H1 (cell line): ENCODE measurements around the gene CPT2. TPM values are rescaled to one million over a fixed set of nuclear protein-coding genes. Genes with fewer than 3 reads are reported as not detected.

ENCODE experiments used
- CTCF ChIA-PET: fragments of 300-600 bp; sonication (Branson Sonifier 250); formaldehyde crosslinking; loops from one replicate; lab custom pipeline; 2021; ENCODE audit not compliant: partially characterized antibody; lab: Charles Lee
- POLR2A ChIA-PET: fragments of 300-600 bp; sonication (Branson Sonifier 250); formaldehyde crosslinking; loops from one replicate; lab custom pipeline; 2021; ENCODE audit warnings: inconsistent platforms; ENCODE audit not compliant: partially characterized antibody; lab: Charles Lee
- DNase-seq, 2 experiments: peaks; one replicate each; pipeline versions ENCODE4 v3.0.0 to v3.0.0-alpha.2; 2010 to 2022; ENCODE audit warnings: low spot score in 2 of 2, low read depth in 1 of 2, mixed read lengths in 1 of 2
- FAIRE-seq: peaks from 2 replicates; lab custom pipeline; 2011; peaks lifted over from hg19 to GRCh38; lab: Jason Lieb, UNC
- H2AFZ ChIP-seq: 2 replicates; pipeline ENCODE4 v1.8.1; 2012; ENCODE audit warnings: low read length, inconsistent platforms
- H2AK5ac ChIP-seq: 2 replicates; pipeline ENCODE4 v1.6.1; 2013; ENCODE audit warnings: low read depth, low read length
- H2BK120ac ChIP-seq: replicated peaks from 2 replicates; pipeline ENCODE3; 2013; ENCODE audit warnings: low read depth, low read length, inconsistent platforms
- H2BK12ac ChIP-seq: 2 replicates; pipeline ENCODE4 v1.6.1; 2013; ENCODE audit warnings: low read depth, low read length
- H2BK15ac ChIP-seq: 2 replicates; pipeline ENCODE4 v1.6.1; 2013; ENCODE audit warnings: low read length
- H2BK20ac ChIP-seq: 2 replicates; pipeline ENCODE4 v1.6.1; 2013; ENCODE audit warnings: low read length
- H2BK5ac ChIP-seq: 2 replicates; pipeline ENCODE4 v1.6.1; 2013; ENCODE audit warnings: low read depth, low read length
- H3K14ac ChIP-seq: 2 replicates; pipeline ENCODE4 v1.6.1; 2013; ENCODE audit warnings: inconsistent platforms; ENCODE audit not compliant: insufficient read length
- H3K18ac ChIP-seq: 2 replicates; pipeline ENCODE4 v1.6.1; 2013; ENCODE audit warnings: low read length; ENCODE audit errors: extremely low read depth
- H3K23ac ChIP-seq: 2 replicates; pipeline ENCODE4 v1.6.1; 2013; ENCODE audit warnings: inconsistent platforms; ENCODE audit not compliant: insufficient read length
- H3K23me2 ChIP-seq: 2 replicates; pipeline ENCODE4 v1.6.1; 2013; ENCODE audit warnings: low read depth, low read length
- H3K27ac ChIP-seq: 2 replicates; pipeline ENCODE4 v1.6.1; 2011; ENCODE audit warnings: low read depth, low read length, inconsistent platforms
- H3K27me3 ChIP-seq, 4 experiments: replicated peaks in 1 of 4; 1 replicate in 1 of 4; 2 replicates in 3 of 4; pipeline versions ENCODE4 v1.6.1 to v1.8.1; 2011 to 2013; ENCODE audit warnings: low read length in 3 of 4, mild to moderate bottlenecking in 3 of 4, inconsistent platforms in 2 of 4, mixed read lengths in 2 of 4, moderate library complexity in 1 of 4; ENCODE audit not compliant: control insufficient read depth in 3 of 4, insufficient read depth in 3 of 4; ENCODE audit errors: extremely low read depth in 1 of 4
- H3K36me3 ChIP-seq, 4 experiments: 2 replicates each; pipeline versions ENCODE4 v1.6.1 to v1.8.1; 2011 to 2013; ENCODE audit warnings: mild to moderate bottlenecking in 4 of 4, low read length in 3 of 4, moderate library complexity in 2 of 4, control low read depth in 1 of 4, inconsistent platforms in 1 of 4; ENCODE audit not compliant: insufficient read depth in 4 of 4, control insufficient read depth in 2 of 4
- H3K4ac ChIP-seq: replicated peaks from 2 replicates; pipeline ENCODE3; 2013; ENCODE audit warnings: low read length, low read depth, mixed read lengths, inconsistent platforms; ENCODE audit not compliant: insufficient read length
- H3K4me1 ChIP-seq, 4 experiments: replicated peaks in 1 of 4; 1 replicate in 1 of 4; 2 replicates in 3 of 4; pipeline versions ENCODE4 v1.6.1 to v1.8.1; 2011 to 2013; ENCODE audit warnings: low read length in 3 of 4, inconsistent platforms in 2 of 4, mixed read lengths in 1 of 4; ENCODE audit not compliant: insufficient read depth in 4 of 4, control insufficient read depth in 3 of 4
- H3K4me2 ChIP-seq, 2 experiments: 2 replicates each; pipeline versions ENCODE4 v1.6.1 to v1.8.1; 2011 to 2013; ENCODE audit warnings: low read depth in 2 of 2, low read length in 2 of 2, control low read depth in 1 of 2, inconsistent platforms in 1 of 2, mild to moderate bottlenecking in 1 of 2; ENCODE audit not compliant: insufficient read depth in 1 of 2
- H3K4me3 ChIP-seq, 4 experiments: fragments of 200-600, 300-600 bp in 1 of 4; sonication (generic), shearing (Covaris generic), sonication (Bioruptor Twin) in 1 of 4; 2 replicates each; pipeline versions ENCODE4 v1.5.1 to v1.8.1; 2011 to 2016; ENCODE audit warnings: low read length in 4 of 4, low read depth in 3 of 4, control low read depth in 2 of 4, inconsistent platforms in 2 of 4, mild to moderate bottlenecking in 2 of 4, mixed read lengths in 1 of 4, moderate library complexity in 1 of 4; ENCODE audit not compliant: insufficient read depth in 2 of 4; ENCODE audit errors: extremely low read depth in 1 of 4
- H3K56ac ChIP-seq: replicated peaks from 2 replicates; pipeline ENCODE3; 2013; ENCODE audit warnings: low read depth, mild to moderate bottlenecking, mixed read lengths, low read length, inconsistent platforms; ENCODE audit not compliant: insufficient read length
- H3K79me1 ChIP-seq: 2 replicates; pipeline ENCODE4 v1.6.1; 2013; ENCODE audit warnings: low read depth, low read length, control low read depth
- H3K79me2 ChIP-seq, 2 experiments: 2 replicates each; pipeline versions ENCODE4 v1.6.1 to v1.8.1; 2012 to 2013; ENCODE audit warnings: low read length in 2 of 2, mild to moderate bottlenecking in 2 of 2, inconsistent platforms in 1 of 2; ENCODE audit not compliant: insufficient read depth in 2 of 2, control insufficient read depth in 1 of 2
- H3K9ac ChIP-seq, 4 experiments: replicated peaks in 1 of 4; 1 replicate in 1 of 4; 2 replicates in 3 of 4; pipeline versions ENCODE4 v1.6.1 to v1.8.1; 2011 to 2013; ENCODE audit warnings: low read depth in 3 of 4, low read length in 3 of 4, control low read depth in 2 of 4, mild to moderate bottlenecking in 2 of 4, moderate library complexity in 2 of 4, inconsistent platforms in 1 of 4; ENCODE audit errors: extremely low read depth in 1 of 4
- H3K9me3 ChIP-seq, 2 experiments: 2 replicates each; pipeline versions ENCODE4 v1.6.1 to v1.8.1; 2012 to 2013; ENCODE audit warnings: mild to moderate bottlenecking in 2 of 2, moderate library complexity in 2 of 2, control low read depth in 1 of 2, inconsistent platforms in 1 of 2, low read depth in 1 of 2, low read length in 1 of 2, mixed read lengths in 1 of 2; ENCODE audit not compliant: insufficient read depth in 2 of 2
- H4K20me1 ChIP-seq, 2 experiments: replicated peaks in 1 of 2; 2 replicates each; pipeline versions ENCODE3 to v1.8.1; 2011 to 2013; ENCODE audit warnings: inconsistent platforms in 2 of 2, low read length in 2 of 2, mild to moderate bottlenecking in 1 of 2; ENCODE audit not compliant: insufficient read depth in 2 of 2, control insufficient read depth in 1 of 2
- H4K5ac ChIP-seq: 2 replicates; pipeline ENCODE4 v1.6.1; 2013; ENCODE audit warnings: low read length, low read depth, mixed read lengths, inconsistent platforms; ENCODE audit not compliant: insufficient read length
- H4K8ac ChIP-seq: 2 replicates; pipeline ENCODE4 v1.8.0; 2013; ENCODE audit warnings: mild to moderate bottlenecking, moderate library complexity, low read length, inconsistent platforms; ENCODE audit not compliant: insufficient read depth; ENCODE audit errors: extremely low read depth
- H4K91ac ChIP-seq: replicated peaks from 2 replicates; pipeline ENCODE3; 2013; ENCODE audit warnings: low read length, mixed read lengths, inconsistent platforms; ENCODE audit not compliant: insufficient read length
- CBX5 ChIP-seq: fragments of 300-800, 300-1000 bp; sonication (generic); IDR thresholded peaks from 2 replicates; pipeline ENCODE4 v1.7.1; 2016; ENCODE audit warnings: antibody characterized with exemption, low read length, low read depth
- HDAC6 ChIP-seq: IDR thresholded peaks from one replicate; pipeline ENCODE4 v1.7.1; 2012; ENCODE audit warnings: low read depth, mild to moderate bottlenecking, inconsistent platforms, low read length, moderate library complexity
- RAD21 ChIP-seq, 2 experiments: IDR thresholded peaks in 1 of 2; conservative IDR thresholded peaks in 1 of 2; 2 replicates each; pipeline ENCODE4 v1.6.1; 2011; ENCODE audit warnings: low read depth in 2 of 2, low read length in 2 of 2, improper control_type of control experiment in 1 of 2, inconsistent platforms in 1 of 2, mild to moderate bottlenecking in 1 of 2, moderate library complexity in 1 of 2
- RBBP5 ChIP-seq: IDR thresholded peaks from 2 replicates; pipeline ENCODE4 v1.7.1; 2012; ENCODE audit warnings: low read depth, mild to moderate bottlenecking, inconsistent platforms, low read length, moderate library complexity, borderline replicate concordance
- RXRA ChIP-seq: IDR thresholded peaks from 2 replicates; pipeline ENCODE4 v1.6.1; 2011; ENCODE audit warnings: low read depth, mild to moderate bottlenecking, low read length, moderate library complexity; ENCODE audit not compliant: insufficient read depth
- TEAD4 ChIP-seq: IDR thresholded peaks from 2 replicates; pipeline ENCODE4 v1.6.1; 2012; ENCODE audit warnings: low read depth, low read length, inconsistent platforms, mixed read lengths
- whole genome bisulfite sequencing, 2 experiments: shearing (Covaris generic) in 1 of 2; methylation state at CpG; one replicate each; pipeline versions ENCODE4 v1.1.6 to v1.1.7; 2013 to 2015; ENCODE audit warnings: low lambda C conversion rate in 2 of 2, mixed read lengths in 2 of 2, inconsistent platforms in 1 of 2, low coverage in 1 of 2, missing lambda C conversion rate in 1 of 2; ENCODE audit not compliant: insufficient replicate concordance in 2 of 2, insufficient coverage in 1 of 2, insufficient read length in 1 of 2; ENCODE audit errors: extremely low coverage in 1 of 2, missing lambda C conversion rate in 1 of 2; 5-methylcytosine and 5-hydroxymethylcytosine counted together
- polyA plus RNA-seq, 7 experiments: library from polyadenylated mRNA; depleted of rRNA in 3 of 7; stranded (reverse) in 5 of 7; unstranded in 2 of 7; fragments of >200 nt in 5 of 7; fragments of 200-250 nt in 2 of 7; gene quantifications; 1 replicate in 5 of 7; 2 replicates in 1 of 7; 4 replicates in 1 of 7; pipeline versions ENCODE4 v1.2.1 to v1.2.3, GENCODE V29; 2011 to 2013; ENCODE audit warnings: missing spikeins in 2 of 7, mixed read lengths in 2 of 7
- total RNA-seq: library from RNA; stranded (reverse); fragmentation: NEBNext Ultra II Directional; extraction: Animal tissue kit (Norgen Biotek cat#: 25700); gene quantifications from 2 replicates; pipeline ENCODE4 v1.2.1, GENCODE V29; 2021
- TF ChIP-seq, protein P1 (sequence below), 3 experiments: IDR thresholded peaks; 1 replicate in 2 of 3; 2 replicates in 1 of 3; pipeline versions ENCODE4 v1.5.1 to v1.6.1; 2011; ENCODE audit warnings: low read length in 3 of 3, mild to moderate bottlenecking in 3 of 3, inconsistent platforms in 2 of 3, low read depth in 1 of 3, moderate library complexity in 1 of 3; ENCODE audit not compliant: insufficient read depth in 1 of 3; ENCODE audit errors: control extremely low read depth in 1 of 3
- TF ChIP-seq, protein P2 (sequence below): IDR thresholded peaks from 2 replicates; pipeline ENCODE4 v1.6.1; 2012; ENCODE audit warnings: low read length, inconsistent platforms

Gene CPT2
- total and polyA plus RNA-seq, 2 of the 8 experiments (the other 6 are each of a cell fraction or from before 2014, with no cell fraction given): 23.9 to 25.5 TPM

DNA sequence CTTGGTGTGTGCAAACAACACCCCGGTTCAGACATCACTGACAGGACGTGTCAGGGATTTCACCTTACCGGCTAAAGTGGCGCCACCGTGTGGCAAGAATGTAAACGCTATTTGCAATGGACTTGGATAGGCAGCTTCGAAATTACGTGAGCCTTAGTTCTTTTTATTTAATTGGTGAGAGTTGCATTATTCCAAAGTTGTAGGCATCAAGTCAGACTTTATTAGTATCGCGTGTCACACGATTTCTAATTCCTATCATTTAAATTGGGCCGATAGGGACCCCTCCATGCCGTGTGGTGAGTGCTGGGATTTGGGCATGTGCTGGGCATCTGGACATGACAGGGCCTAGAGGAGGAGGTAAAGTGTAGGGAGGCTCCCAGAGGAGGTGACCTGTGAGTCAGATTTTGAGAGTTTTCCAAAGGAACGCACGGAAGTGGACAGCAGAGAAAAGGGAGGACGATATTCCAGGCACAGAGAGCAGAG, 14.5 kb upstream of the CPT2 start:
- Histone ChIP-seq H2BK15ac (no peak overlapping the region), H3K79me1 (no peaks in the 10 kb centered on the region), H3K23ac (no peak overlapping the region), H2BK5ac (no peak overlapping the region), H4K91ac (no peak overlapping the region), H2BK12ac (peak overlapping the region; percentile 52; the same call in 1 of the 2 replicates), H3K9ac (no peak overlapping the region), H2AFZ (peak overlapping the region; percentile 27; the same call in 1 of the 2 replicates), H2AK5ac (no peak overlapping the region; the same call in 1 of the 2 replicates), H4K5ac (no peak overlapping the region), H3K27me3 (no peaks in the 10 kb centered on the region; a peak in 3 of 7 replicates), H3K36me3 (no peaks in the 10 kb centered on the region), H3K23me2 (no peaks in the 10 kb centered on the region), H3K18ac (peak overlapping the region; percentile 73; the same call in 1 of the 2 replicates), H3K14ac (no peak overlapping the region), H3K56ac (no peak overlapping the region), H3K4me3 (no peak overlapping the region), H3K27ac (no peak overlapping the region), H3K79me2 (no peaks in the 10 kb centered on the region), H3K4me1 (no peaks in the 10 kb centered on the region; a peak in 1 of 7 replicates), H3K4ac (no peak overlapping the region), H2BK120ac (peak overlapping the region; percentile 19), H3K9me3 (no peaks in the 10 kb centered on the region), H2BK20ac (peak overlapping the region; percentile 28), H3K4me2 (no peak overlapping the region), H4K20me1 (no peaks in the 10 kb centered on the region), H4K8ac (no peak overlapping the region)
- ChIA-PET CTCF (interaction anchor here (0.7 to 3.2 kb wide), 36 partner anchors 10 to 348 kb away, joined by 3 to 31 read pairs (median 4); no protein-coding TSS in a partner anchor), POLR2A (no interaction called here)
- FAIRE-seq (peak; percentile 96), DNase-seq (peak; percentile 29 to 95)
- WGBS, 2 experiments: 28% methylated on average over 16 of the region's 16 CpGs; no CpG with 5 or more reads in 1 of the 2 experiments
- no peak for TF ChIP-seq RXRA
- TF ChIP-seq HDAC6: no peak
- peak; percentile 61 to 77 for TF ChIP-seq RAD21 (IDR thresholded peaks at IDR 0.05 in 1 of 2, conservative IDR thresholded peaks at IDR 0.05 in 1 of 2; ENCODE audit: low read depth in 2 of 2, low read length in 2 of 2)
- TF ChIP-seq, protein P1, sequence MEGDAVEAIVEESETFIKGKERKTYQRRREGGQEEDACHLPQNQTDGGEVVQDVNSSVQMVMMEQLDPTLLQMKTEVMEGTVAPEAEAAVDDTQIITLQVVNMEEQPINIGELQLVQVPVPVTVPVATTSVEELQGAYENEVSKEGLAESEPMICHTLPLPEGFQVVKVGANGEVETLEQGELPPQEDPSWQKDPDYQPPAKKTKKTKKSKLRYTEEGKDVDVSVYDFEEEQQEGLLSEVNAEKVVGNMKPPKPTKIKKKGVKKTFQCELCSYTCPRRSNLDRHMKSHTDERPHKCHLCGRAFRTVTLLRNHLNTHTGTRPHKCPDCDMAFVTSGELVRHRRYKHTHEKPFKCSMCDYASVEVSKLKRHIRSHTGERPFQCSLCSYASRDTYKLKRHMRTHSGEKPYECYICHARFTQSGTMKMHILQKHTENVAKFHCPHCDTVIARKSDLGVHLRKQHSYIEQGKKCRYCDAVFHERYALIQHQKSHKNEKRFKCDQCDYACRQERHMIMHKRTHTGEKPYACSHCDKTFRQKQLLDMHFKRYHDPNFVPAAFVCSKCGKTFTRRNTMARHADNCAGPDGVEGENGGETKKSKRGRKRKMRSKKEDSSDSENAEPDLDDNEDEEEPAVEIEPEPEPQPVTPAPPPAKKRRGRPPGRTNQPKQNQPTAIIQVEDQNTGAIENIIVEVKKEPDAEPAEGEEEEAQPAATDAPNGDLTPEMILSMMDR (IDR thresholded peaks at IDR 0.05; ENCODE audit: control extremely low read depth in 1 of 3, insufficient read depth in 1 of 3, low read depth in 1 of 3, low read length in 3 of 3): peak; percentile 70 to 92 (median 74)
- TF ChIP-seq CBX5: no peak
- TF ChIP-seq, protein P2, sequence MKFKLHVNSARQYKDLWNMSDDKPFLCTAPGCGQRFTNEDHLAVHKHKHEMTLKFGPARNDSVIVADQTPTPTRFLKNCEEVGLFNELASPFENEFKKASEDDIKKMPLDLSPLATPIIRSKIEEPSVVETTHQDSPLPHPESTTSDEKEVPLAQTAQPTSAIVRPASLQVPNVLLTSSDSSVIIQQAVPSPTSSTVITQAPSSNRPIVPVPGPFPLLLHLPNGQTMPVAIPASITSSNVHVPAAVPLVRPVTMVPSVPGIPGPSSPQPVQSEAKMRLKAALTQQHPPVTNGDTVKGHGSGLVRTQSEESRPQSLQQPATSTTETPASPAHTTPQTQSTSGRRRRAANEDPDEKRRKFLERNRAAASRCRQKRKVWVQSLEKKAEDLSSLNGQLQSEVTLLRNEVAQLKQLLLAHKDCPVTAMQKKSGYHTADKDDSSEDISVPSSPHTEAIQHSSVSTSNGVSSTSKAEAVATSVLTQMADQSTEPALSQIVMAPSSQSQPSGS: 0 out of 2 replicates have a peak, but pooled peaks have one; percentile 50
- TF ChIP-seq RBBP5: no peak
- TF ChIP-seq TEAD4: peak; percentile 100
